GM04504 (cell line): ENCODE measurements around the gene DCTN2.
"Not testable (repeated sequence)": the region's sequence is repeated elsewhere in the genome, so short reads cannot be mapped to it uniquely, and the experiment has no call there.

Experiments
- DNase-seq: peaks from one replicate; pipeline ENCODE4 v3.0.0-alpha.2; 2012; ENCODE audit warnings: low read depth

DCTN2 gene

GRCh38 chr12:57515408-57515933 lies 31.5 kb downstream of the DCTN2 start:
- no peak for DNase-seq

- DNase-seq = no peak
Measured at GRCh38 chr12:57514720-57515407, 32.1 kb downstream of the DCTN2 start.

GRCh38 chr12:57514246-57514645 lies 32.7 kb downstream of the DCTN2 start:
- not testable (repeated sequence) for DNase-seq

GRCh38 chr12:57513677-57514076 lies 33.3 kb downstream of the DCTN2 start:
- not testable (repeated sequence) for DNase-seq

- DNase-seq = no peak
Measured at GRCh38 chr12:57513266-57513665, 33.7 kb downstream of the DCTN2 start.

GRCh38 chr12:57512665-57513064 lies 34.3 kb downstream of the DCTN2 start:
- no peak for DNase-seq

- no peak for DNase-seq
Measured at GRCh38 chr12:57511588-57512325, 35.2 kb downstream of the DCTN2 start.

GRCh38 chr12:57511161-57511560 lies 35.8 kb downstream of the DCTN2 start:
- DNase-seq = no peak

- DNase-seq = not testable (repeated sequence)
Measured at GRCh38 chr12:57507796-57508195, 39.2 kb downstream of the DCTN2 start.

GRCh38 chr12:57506541-57506940 lies 40.5 kb downstream of the DCTN2 start:
- DNase-seq = not testable (repeated sequence)

- not testable (repeated sequence) for DNase-seq
Measured at GRCh38 chr12:57502311-57502969, 44.6 kb downstream of the DCTN2 start.

- no peak for DNase-seq
Measured at GRCh38 chr12:57500213-57500612, 46.8 kb downstream of the DCTN2 start.

- DNase-seq = no peak
Measured at GRCh38 chr12:57498571-57498970, 48.4 kb downstream of the DCTN2 start.

- DNase-seq = no peak
Measured at GRCh38 chr12:57498132-57498502, 48.9 kb downstream of the DCTN2 start.

GRCh38 chr12:57497223-57498131 lies 49.5 kb downstream of the DCTN2 start:
- no peak for DNase-seq

GRCh38 chr12:57496822-57497221 lies 50.2 kb downstream of the DCTN2 start:
- DNase-seq = no peak

- DNase-seq = not testable (repeated sequence)
Measured at GRCh38 chr12:57495051-57495701, 51.8 kb downstream of the DCTN2 start.

GRCh38 chr12:57491393-57492280 lies 55.4 kb downstream of the DCTN2 start:
- DNase-seq = no peak

GRCh38 chr12:57490126-57490525 lies 56.9 kb downstream of the DCTN2 start:
- DNase-seq = no peak

GRCh38 chr12:57489157-57489641 lies 57.8 kb downstream of the DCTN2 start:
- no peak for DNase-seq
